ENCODE data around the gene FTL. TPM values are rescaled to one million over a fixed set of nuclear protein-coding genes. Genes with fewer than 3 reads are reported as not detected.

The FTL gene
- total RNA-seq, 2 experiments from 2014 or later = 616 to 627 TPM

DNA sequence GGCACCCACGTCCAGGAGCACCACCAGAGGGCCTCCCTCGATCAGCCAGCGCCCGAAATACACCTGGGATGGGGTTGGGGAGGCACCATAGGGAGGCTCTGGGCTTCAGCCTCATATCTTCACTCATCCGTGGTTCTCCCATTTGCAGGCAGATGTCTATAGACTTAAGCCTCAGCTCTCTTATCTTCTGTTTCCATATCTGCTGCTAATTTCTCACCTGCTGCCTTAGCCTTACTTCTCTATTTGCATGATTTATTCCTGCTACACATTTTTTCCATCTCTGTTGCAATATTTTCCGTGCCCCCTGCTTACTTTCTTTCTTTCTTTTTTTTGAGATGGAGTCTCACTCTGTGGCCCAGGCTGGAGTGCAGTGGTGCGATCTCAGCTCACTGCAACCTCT lies 22.2 kb downstream of the FTL start:
- peaks cover 10% of the 10 kb centered on the region for H3K4me1 Mint-ChIP-seq (ENCODE audit: low read depth)
- H3K9me3 ChIP-seq (ENCODE audit: control insufficient read depth in 1 of 2, insufficient read depth in 1 of 2, low read length in 2 of 2) = no peaks in the 10 kb centered on the region
- intact Hi-C loops (cut with DNase I, micrococcal nuclease) = no loop called here
- H3K27ac ChIP-seq (ENCODE audit: low read depth in 1 of 2, low read length in 2 of 2) = no peak overlapping the region
- ChIA-PET POLR2A (no interaction called here), CTCF (no interaction called here)
- H3K4me3 ChIP-seq (ENCODE audit: low read length) = no peak overlapping the region
- no peaks in the 10 kb centered on the region for H3K27me3 ChIP-seq (ENCODE audit: control insufficient read depth in 1 of 2, insufficient read depth in 2 of 2, low read length in 2 of 2)
- TF ChIP-seq, protein P1, sequence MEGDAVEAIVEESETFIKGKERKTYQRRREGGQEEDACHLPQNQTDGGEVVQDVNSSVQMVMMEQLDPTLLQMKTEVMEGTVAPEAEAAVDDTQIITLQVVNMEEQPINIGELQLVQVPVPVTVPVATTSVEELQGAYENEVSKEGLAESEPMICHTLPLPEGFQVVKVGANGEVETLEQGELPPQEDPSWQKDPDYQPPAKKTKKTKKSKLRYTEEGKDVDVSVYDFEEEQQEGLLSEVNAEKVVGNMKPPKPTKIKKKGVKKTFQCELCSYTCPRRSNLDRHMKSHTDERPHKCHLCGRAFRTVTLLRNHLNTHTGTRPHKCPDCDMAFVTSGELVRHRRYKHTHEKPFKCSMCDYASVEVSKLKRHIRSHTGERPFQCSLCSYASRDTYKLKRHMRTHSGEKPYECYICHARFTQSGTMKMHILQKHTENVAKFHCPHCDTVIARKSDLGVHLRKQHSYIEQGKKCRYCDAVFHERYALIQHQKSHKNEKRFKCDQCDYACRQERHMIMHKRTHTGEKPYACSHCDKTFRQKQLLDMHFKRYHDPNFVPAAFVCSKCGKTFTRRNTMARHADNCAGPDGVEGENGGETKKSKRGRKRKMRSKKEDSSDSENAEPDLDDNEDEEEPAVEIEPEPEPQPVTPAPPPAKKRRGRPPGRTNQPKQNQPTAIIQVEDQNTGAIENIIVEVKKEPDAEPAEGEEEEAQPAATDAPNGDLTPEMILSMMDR (IDR thresholded peaks at IDR 0.05) = no peak
- no peak overlapping the region for H3K4me3 Mint-ChIP-seq
- DNase-seq (no peak), ATAC-seq (ENCODE audit: poor library complexity) (no peak)
- H3K27ac Mint-ChIP-seq = no peak overlapping the region
- no peaks in the 10 kb centered on the region for H3K9me3 Mint-ChIP-seq
- H3K4me1 ChIP-seq (ENCODE audit: insufficient read depth, low read length) = peaks cover 18% of the 10 kb centered on the region
- peaks cover 54% of the 10 kb centered on the region for H3K36me3 Mint-ChIP-seq (ENCODE audit: low read depth)
- no peaks in the 10 kb centered on the region for H3K27me3 Mint-ChIP-seq
- peaks cover 33% of the 10 kb centered on the region for H3K36me3 ChIP-seq (ENCODE audit: insufficient read depth, low read length)

DNA sequence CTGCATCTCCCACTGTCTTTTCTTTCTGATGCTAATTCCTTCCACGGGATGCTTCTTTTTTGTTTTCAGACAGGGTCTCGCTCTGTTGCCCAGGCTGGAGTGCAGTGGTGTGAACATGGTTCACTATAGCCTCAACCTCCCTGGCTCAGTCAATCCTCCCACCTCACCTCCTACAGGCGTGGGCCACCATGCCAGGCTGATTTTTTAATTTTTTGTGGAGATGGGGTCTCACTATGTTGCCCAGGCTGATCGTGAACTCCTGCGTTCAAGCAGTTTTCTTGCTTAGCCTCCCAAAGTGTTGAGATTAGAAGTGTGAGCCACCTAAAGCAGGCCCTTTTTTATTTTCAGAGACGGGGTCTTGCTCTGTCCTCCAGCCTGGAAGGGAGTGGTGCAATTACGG lies 23.2 kb downstream of the FTL start:
- Mint-ChIP-seq H3K27me3 (no peaks in the 10 kb centered on the region), H3K9me3 (no peaks in the 10 kb centered on the region), H3K4me1 (ENCODE audit: low read depth) (peaks cover 17% of the 10 kb centered on the region), H3K27ac (no peak overlapping the region), H3K36me3 (ENCODE audit: low read depth) (peaks cover 53% of the 10 kb centered on the region), H3K4me3 (no peak overlapping the region)
- ChIA-PET CTCF (no interaction called here), POLR2A (no interaction called here)
- ATAC-seq (ENCODE audit: poor library complexity) = no peak
- Histone ChIP-seq H3K27ac (ENCODE audit: low read depth in 1 of 2, low read length in 2 of 2) (no peak overlapping the region), H3K4me1 (ENCODE audit: insufficient read depth, low read length) (peaks cover 25% of the 10 kb centered on the region), H3K4me3 (ENCODE audit: low read length) (no peak overlapping the region), H3K9me3 (ENCODE audit: control insufficient read depth in 1 of 2, insufficient read depth in 1 of 2, low read length in 2 of 2) (no peaks in the 10 kb centered on the region), H3K36me3 (ENCODE audit: insufficient read depth, low read length) (peaks cover 29% of the 10 kb centered on the region), H3K27me3 (ENCODE audit: control insufficient read depth in 1 of 2, insufficient read depth in 2 of 2, low read length in 2 of 2) (no peaks in the 10 kb centered on the region)
- TF ChIP-seq, protein P1 (IDR thresholded peaks at IDR 0.05) = no peak
- intact Hi-C loops (cut with DNase I, micrococcal nuclease) = no loop called here
- DNase-seq = no peak

DNA sequence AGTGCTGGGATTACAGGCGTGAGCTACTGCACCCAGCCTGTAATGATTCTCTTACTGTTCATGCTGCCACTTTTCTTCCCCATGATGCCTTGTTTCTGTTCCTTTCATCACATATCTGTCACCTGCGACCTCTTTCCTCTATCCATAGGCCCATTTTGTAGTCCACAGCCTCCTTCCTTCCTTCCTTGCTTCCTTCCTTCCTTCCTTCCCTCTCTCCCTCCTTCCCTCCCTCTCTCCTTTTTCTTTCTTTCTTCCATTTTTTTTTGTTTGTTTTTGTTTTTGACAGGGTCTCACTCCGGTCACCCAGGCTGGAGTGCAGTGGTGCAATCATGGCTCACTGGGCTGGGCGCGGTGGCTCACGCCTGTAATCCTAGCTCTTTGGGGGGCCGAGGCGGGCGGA lies 23.8 kb downstream of the FTL start:
- Mint-ChIP-seq H3K4me3 (no peak overlapping the region), H3K27me3 (no peaks in the 10 kb centered on the region), H3K36me3 (ENCODE audit: low read depth) (peaks cover 53% of the 10 kb centered on the region), H3K9me3 (no peaks in the 10 kb centered on the region), H3K4me1 (ENCODE audit: low read depth) (peaks cover 22% of the 10 kb centered on the region), H3K27ac (no peak overlapping the region)
- Histone ChIP-seq H3K27me3 (ENCODE audit: control insufficient read depth in 1 of 2, insufficient read depth in 2 of 2, low read length in 2 of 2) (no peaks in the 10 kb centered on the region), H3K27ac (ENCODE audit: low read depth in 1 of 2, low read length in 2 of 2) (no peak overlapping the region), H3K4me3 (ENCODE audit: low read length) (no peak overlapping the region), H3K9me3 (ENCODE audit: control insufficient read depth in 1 of 2, insufficient read depth in 1 of 2, low read length in 2 of 2) (no peaks in the 10 kb centered on the region), H3K36me3 (ENCODE audit: insufficient read depth, low read length) (peaks cover 25% of the 10 kb centered on the region), H3K4me1 (ENCODE audit: insufficient read depth, low read length) (peaks cover 27% of the 10 kb centered on the region)
- no peak for DNase-seq
- intact Hi-C loops (cut with DNase I, micrococcal nuclease) = no loop called here
- POLR2A ChIA-PET = interaction anchor here (0.5 kb wide), 1 partner anchor 941 kb away, joined by 3 read pairs; the partner anchor contains the start of gene NUP62
- TF ChIP-seq, protein P1 (IDR thresholded peaks at IDR 0.05) = no peak
- CTCF ChIA-PET = no interaction called here
- ATAC-seq (ENCODE audit: poor library complexity) = no peak

All from CD4-positive, alpha-beta T cell (primary cell).